Measurements from ENCODE around the gene CHD5.

Gene CHD5

DNA sequence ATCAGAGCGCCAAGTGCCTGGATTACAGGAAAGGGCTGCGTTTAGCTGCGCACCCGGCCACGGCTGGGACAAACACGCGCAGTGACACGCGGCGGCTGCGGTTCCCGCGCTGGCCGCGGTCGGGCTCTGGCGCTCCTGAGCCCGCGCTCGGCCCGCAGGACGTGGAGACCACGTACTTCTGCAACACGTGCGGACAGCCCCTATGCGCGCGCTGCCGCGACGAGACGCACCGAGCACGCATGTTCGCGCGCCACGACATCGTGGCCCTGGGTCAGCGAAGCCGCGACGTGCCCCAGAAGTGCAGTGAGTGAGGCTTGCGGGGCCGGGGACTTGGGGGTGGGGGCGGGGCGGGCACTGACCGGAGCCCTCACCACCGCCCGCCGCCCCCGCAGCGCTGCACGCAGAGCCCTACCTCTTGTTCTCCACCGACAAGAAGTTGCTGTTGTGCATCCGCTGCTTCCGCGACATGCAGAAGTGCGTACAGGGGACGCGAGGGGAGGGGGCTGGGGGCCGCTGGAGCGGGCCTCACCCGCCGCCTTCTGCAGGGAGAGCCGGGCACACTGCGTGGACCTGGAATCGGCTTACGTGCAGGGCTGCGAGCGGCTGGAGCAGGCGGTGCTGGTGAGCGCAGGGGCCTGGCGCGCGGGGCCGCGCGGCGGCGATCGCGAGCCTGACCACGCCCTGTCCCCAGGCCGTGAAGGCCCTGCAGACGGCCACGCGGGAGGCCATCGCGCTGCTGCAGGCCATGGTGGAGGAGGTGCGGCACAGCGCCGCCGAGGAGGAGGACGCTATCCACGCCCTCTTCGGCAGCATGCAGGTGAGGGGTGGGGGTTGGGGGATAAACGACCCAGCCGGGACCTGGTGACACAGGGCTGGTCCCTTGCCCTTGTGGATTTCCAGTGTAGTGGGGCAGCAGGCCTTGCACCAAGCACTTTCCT is 28.9 kb upstream of the CHD5 start:
- TF ChIP-seq, protein P1, sequence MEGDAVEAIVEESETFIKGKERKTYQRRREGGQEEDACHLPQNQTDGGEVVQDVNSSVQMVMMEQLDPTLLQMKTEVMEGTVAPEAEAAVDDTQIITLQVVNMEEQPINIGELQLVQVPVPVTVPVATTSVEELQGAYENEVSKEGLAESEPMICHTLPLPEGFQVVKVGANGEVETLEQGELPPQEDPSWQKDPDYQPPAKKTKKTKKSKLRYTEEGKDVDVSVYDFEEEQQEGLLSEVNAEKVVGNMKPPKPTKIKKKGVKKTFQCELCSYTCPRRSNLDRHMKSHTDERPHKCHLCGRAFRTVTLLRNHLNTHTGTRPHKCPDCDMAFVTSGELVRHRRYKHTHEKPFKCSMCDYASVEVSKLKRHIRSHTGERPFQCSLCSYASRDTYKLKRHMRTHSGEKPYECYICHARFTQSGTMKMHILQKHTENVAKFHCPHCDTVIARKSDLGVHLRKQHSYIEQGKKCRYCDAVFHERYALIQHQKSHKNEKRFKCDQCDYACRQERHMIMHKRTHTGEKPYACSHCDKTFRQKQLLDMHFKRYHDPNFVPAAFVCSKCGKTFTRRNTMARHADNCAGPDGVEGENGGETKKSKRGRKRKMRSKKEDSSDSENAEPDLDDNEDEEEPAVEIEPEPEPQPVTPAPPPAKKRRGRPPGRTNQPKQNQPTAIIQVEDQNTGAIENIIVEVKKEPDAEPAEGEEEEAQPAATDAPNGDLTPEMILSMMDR (conservative IDR thresholded peaks at IDR 0.05; ENCODE audit: low read length): peak; percentile 44
- H3K4me3 ChIP-seq (ENCODE audit: low read length): peak overlapping the region; percentile 48
- peak; percentile 55 for DNase-seq (ENCODE audit: low read depth)

DNA sequence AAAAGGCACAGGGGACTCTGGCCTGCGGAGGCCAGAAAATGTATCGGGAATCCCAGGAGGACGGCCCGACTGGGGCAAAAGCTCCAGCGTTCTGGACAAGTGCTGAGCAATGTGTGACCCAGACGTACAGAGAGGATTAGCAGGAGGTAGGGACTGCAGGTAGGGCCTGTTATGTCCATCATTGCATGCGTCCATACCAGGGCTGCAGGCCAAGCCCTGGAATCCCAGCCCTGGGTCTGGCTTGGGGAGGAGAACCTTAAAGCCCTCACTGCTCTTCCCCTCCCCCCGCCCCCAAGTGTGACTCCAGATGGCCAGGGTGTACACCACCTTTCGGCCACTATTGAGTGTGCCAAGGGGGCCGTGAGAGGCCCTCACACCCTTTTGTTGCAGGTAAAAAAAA is 27.8 kb upstream of the CHD5 start:
- TF ChIP-seq, protein P1 (conservative IDR thresholded peaks at IDR 0.05; ENCODE audit: low read length): no peak
- H3K4me3 ChIP-seq (ENCODE audit: low read length): no peak overlapping the region
- DNase-seq (ENCODE audit: low read depth): no peak

DNA sequence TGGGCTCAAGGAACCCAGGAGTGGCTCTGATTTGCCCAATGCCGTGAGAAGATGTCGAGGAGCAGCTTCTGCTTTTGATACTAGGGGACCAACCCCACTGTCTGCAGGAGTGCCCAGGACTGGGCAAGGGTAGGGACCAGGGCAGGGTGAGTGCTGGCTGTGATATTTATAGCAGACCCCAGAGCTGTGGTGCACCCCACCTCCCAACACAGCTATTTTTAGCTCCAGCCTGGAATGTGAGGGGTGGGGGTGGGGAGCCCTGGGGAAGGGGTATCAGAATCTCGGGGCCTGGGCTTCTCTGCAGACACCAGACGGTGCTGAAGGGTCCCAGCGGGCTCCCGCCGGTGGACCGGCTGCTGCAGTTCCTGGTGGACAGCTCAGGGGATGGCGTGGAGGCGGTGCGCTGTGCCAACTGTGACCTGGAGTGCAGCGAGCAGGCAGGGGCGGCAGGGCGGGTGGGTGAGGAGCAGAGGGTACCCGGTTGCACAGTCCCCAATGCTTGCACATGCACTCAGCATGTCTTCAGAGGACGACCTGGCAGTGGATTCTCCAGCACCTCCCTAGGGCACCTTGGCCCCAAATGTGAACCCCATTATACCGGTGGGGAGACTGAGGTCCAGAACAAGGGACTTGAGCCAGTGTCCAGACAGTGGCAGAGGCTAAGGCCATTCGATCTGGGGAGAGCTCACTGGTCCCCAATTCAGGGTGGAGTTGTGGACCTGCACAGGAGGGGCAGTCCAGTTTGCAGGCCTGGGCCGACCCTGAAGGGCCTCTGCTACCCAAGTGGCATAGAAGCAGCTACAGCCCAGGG is 27.2 kb upstream of the CHD5 start:
- TF ChIP-seq, protein P1 (conservative IDR thresholded peaks at IDR 0.05; ENCODE audit: low read length): no peak
- DNase-seq (ENCODE audit: low read depth): no peak
- H3K4me3 ChIP-seq (ENCODE audit: low read length): no peak overlapping the region

DNA sequence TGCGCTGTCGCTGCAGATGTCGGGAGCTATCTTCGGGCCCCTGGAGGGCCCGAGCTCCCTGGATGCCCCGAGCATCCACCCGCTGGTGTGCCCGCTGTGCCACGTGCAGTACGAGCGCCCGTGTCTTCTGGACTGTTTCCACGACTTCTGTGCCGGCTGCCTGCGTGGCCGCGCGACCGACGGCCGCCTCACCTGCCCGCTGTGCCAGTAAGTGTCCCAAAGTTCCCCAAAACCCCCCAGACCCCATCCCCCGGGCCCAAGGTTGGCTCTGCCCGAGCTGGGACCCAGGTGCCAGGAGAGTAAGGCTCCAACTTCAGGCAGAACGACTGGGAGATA is 26.4 kb upstream of the CHD5 start:
- DNase-seq (ENCODE audit: low read depth): no peak
- TF ChIP-seq, protein P1 (conservative IDR thresholded peaks at IDR 0.05; ENCODE audit: low read length): no peak

DNA sequence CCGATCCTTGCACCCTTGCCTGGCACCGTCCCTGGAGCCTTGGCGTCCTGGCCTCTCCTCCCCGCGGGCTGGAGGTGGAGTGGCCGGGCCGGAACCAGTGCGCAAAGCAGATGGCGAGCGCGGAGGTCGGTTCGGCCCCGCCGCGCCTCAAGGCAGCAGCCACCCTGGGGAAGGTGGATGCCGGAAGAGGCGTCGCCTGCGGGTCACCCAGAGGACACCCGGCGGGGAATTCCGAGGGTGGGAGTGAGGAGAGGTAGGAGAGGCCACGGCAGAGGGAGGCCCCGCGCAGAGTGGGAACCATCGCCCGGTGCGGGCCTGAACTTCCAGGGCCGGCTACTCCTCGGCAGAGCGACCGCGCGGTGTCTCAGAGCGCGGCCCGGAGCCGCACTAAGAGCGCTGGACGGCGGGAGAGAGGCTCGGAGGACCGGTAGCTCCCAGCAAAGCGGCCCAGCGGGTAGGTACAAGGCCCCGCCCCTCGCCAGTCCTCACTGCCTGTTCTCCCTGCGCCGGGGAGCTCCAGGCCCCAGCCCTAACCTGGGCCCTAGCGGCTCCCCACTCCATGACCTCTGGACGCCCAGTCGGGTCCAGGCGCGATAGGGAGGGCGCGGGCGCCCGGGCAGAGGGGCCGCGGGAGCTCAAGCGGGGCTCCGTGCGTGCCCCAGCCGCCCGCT is 25.9 kb upstream of the CHD5 start, which contains the start of gene RNF207:
TSS of gene RNF207 (plus strand) at position 271 of the 671 bp plus-strand sequence. CDS start 417 bp downstream, outside the sequence.
- H3K4me3 ChIP-seq (ENCODE audit: low read length): peak within 1 kb of the TSS; percentile 54
- TF ChIP-seq, protein P1 (conservative IDR thresholded peaks at IDR 0.05; ENCODE audit: low read length): no peak
- peak; percentile 58 for DNase-seq (ENCODE audit: low read depth)

More for the DNA sequence above, 26.4 kb upstream of the CHD5 start:
- peak overlapping the region; percentile 54 for H3K4me3 ChIP-seq (ENCODE audit: low read length)

DNA sequence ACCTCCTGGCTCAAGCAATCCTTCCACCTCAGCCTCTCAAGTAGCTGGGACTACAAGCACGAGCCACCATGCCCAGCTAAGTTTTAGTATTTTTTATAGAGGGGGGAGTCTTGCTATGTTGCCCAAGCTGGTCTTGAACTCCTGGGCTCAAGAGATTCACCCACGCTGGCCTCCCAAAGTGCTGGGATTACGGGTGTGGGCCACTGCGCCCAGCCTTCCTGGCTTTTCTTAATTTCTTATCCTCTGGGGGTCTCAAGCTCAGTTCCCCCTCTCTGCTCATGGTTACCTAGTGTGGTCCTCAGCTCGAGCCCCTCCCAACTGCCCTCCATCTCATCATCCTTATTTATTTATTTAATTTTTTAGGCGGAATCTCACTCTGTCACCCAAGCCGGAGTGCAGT is 22.1 kb upstream of the CHD5 start:
- no peak for DNase-seq (ENCODE audit: low read depth)
- no peak overlapping the region for H3K4me3 ChIP-seq (ENCODE audit: low read length)
- TF ChIP-seq, protein P1 (conservative IDR thresholded peaks at IDR 0.05; ENCODE audit: low read length): no peak

All from AG10803 (cell line).